ENCODE measurements around the gene IHH.

Gene IHH

DNA sequence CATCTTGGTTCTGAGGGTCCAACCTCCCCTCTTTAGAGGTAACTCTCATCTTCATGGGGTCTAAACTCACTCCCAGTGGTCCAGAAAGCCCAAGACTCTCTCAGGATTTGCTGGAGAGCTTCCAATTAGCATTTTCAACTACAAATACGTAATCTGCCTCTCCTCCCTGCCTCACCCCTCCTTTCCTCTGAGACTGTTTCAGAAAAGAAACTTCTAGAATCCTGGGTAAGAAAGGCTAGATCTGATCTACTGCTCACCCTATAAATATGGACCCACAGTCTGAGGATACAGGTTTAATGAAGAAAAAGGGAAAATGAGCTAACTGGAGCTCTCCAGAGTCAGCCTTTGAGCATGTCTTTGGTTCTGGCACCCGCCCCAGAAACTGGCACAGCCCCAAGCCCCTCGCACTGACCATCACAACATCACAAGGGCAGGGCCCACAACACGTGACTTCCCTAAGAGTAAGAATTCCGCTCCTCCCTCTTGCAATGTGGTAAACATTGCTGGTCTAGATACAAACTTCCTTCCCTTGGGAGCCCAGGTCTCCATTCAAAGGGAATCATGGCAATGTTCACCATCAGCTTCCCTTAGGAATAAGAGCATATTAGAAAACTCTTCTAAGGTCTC lies 21.7 kb upstream of the IHH start:
- H3K4me1 Mint-ChIP-seq (ENCODE audit: low read depth) = peaks cover 4% of the 10 kb centered on the region
- H3K9me3 Mint-ChIP-seq = no peaks in the 10 kb centered on the region
- no peak overlapping the region for H3K27ac Mint-ChIP-seq
- H3K4me3 Mint-ChIP-seq = no peak overlapping the region
- no peaks in the 10 kb centered on the region for H3K36me3 Mint-ChIP-seq (ENCODE audit: low read depth)
- H3K27me3 Mint-ChIP-seq (ENCODE audit: low read depth) = no peaks in the 10 kb centered on the region

- peaks cover 4% of the 10 kb centered on the region for H3K4me1 Mint-ChIP-seq (ENCODE audit: low read depth)
These were observed 21.1 kb upstream of the IHH start for GRCh38 chr2:219081701-219082331.

GRCh38 chr2:219081096-219081495 lies 20.4 kb upstream of the IHH start:
- H3K27ac Mint-ChIP-seq = no peak overlapping the region
- no peak overlapping the region for H3K4me3 Mint-ChIP-seq
- H3K9me3 Mint-ChIP-seq = no peaks in the 10 kb centered on the region
- H3K4me1 Mint-ChIP-seq (ENCODE audit: low read depth) = peaks cover 4% of the 10 kb centered on the region
- no peaks in the 10 kb centered on the region for H3K27me3 Mint-ChIP-seq (ENCODE audit: low read depth)
- H3K36me3 Mint-ChIP-seq (ENCODE audit: low read depth) = peaks cover 3% of the 10 kb centered on the region

More at GRCh38 chr2:219081701-219082331, 21.1 kb upstream of the IHH start:
- Mint-ChIP-seq H3K27ac (no peak overlapping the region), H3K27me3 (ENCODE audit: low read depth) (no peaks in the 10 kb centered on the region), H3K36me3 (ENCODE audit: low read depth) (peaks cover 3% of the 10 kb centered on the region), H3K9me3 (no peaks in the 10 kb centered on the region), H3K4me3 (no peak overlapping the region)

DNA sequence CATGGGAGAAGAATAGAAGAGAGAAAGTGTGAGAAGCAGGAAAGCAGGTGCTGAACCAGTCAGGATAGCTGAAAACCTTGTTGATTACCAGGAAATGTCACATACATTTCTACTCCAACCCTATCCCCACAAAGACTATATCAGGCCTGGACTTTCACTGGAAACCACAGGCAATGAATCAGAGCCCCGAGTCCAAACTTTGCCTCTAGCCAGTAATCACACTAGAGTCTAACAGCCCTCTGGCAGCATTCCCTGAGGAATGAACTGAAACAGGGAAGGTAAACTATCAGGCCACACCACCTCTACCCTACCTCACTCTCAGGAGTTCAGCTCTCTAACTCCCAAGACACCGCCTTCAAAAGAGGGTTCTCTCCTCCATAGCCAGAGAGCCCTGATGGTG lies 18.7 kb upstream of the IHH start:
- H3K27ac Mint-ChIP-seq = no peak overlapping the region
- no peak overlapping the region for H3K4me3 Mint-ChIP-seq
- H3K27me3 Mint-ChIP-seq (ENCODE audit: low read depth) = no peaks in the 10 kb centered on the region
- H3K4me1 Mint-ChIP-seq (ENCODE audit: low read depth) = no peaks in the 10 kb centered on the region
- peaks cover 10% of the 10 kb centered on the region for H3K36me3 Mint-ChIP-seq (ENCODE audit: low read depth)
- no peaks in the 10 kb centered on the region for H3K9me3 Mint-ChIP-seq

DNA sequence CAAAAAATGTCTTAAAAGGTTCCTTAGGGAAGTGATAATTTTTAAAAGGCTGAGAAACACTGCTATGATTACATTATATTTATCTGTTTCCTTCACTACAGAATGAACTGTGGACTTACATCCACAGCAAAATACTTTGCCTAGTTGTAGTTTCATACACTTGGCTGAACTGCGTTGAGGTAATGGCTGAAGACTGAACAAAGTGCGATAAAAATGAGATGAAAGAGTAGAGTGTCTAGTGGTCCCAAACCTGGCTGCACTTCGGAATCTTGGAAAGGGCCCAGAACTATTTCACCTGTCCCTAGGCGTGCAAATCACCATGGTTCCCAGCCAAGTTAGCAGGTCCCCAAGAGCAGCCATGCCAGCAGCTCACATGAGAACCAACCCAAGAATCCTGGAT lies 18.2 kb upstream of the IHH start:
- Mint-ChIP-seq H3K27ac (no peak overlapping the region), H3K4me1 (ENCODE audit: low read depth) (no peaks in the 10 kb centered on the region), H3K27me3 (ENCODE audit: low read depth) (no peaks in the 10 kb centered on the region), H3K36me3 (ENCODE audit: low read depth) (peaks cover 10% of the 10 kb centered on the region), H3K4me3 (no peak overlapping the region), H3K9me3 (no peaks in the 10 kb centered on the region)

DNA sequence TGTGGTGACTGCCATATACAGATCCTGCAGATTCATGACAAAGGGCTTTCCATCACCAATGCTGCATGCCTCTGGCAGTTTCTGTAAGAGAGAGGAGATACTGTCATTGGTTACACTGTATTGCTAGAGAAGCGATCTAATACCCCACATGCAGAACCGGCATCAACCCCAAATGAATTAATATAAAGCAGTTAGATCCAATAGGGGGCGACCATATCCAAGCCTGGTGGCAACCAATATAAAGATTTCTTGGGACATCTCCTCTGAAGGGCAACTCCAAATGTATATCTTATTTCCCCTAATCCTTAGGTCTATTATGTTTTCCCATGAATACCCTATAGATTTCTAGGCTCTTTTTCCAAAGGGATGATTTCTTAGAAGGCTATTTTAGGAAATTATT lies 17.4 kb upstream of the IHH start:
- H3K36me3 Mint-ChIP-seq (ENCODE audit: low read depth) = peaks cover 10% of the 10 kb centered on the region
- no peak overlapping the region for H3K4me3 Mint-ChIP-seq
- H3K9me3 Mint-ChIP-seq = no peaks in the 10 kb centered on the region
- H3K27ac Mint-ChIP-seq = no peak overlapping the region
- no peaks in the 10 kb centered on the region for H3K27me3 Mint-ChIP-seq (ENCODE audit: low read depth)
- H3K4me1 Mint-ChIP-seq (ENCODE audit: low read depth) = no peaks in the 10 kb centered on the region

GRCh38 chr2:219076253-219076652 lies 15.5 kb upstream of the IHH start:
- no peaks in the 10 kb centered on the region for H3K4me1 Mint-ChIP-seq (ENCODE audit: low read depth)
- H3K36me3 Mint-ChIP-seq (ENCODE audit: low read depth) = peaks cover 10% of the 10 kb centered on the region
- H3K9me3 Mint-ChIP-seq = no peaks in the 10 kb centered on the region
- no peak overlapping the region for H3K27ac Mint-ChIP-seq
- no peak overlapping the region for H3K4me3 Mint-ChIP-seq
- H3K27me3 Mint-ChIP-seq (ENCODE audit: low read depth) = no peaks in the 10 kb centered on the region

DNA sequence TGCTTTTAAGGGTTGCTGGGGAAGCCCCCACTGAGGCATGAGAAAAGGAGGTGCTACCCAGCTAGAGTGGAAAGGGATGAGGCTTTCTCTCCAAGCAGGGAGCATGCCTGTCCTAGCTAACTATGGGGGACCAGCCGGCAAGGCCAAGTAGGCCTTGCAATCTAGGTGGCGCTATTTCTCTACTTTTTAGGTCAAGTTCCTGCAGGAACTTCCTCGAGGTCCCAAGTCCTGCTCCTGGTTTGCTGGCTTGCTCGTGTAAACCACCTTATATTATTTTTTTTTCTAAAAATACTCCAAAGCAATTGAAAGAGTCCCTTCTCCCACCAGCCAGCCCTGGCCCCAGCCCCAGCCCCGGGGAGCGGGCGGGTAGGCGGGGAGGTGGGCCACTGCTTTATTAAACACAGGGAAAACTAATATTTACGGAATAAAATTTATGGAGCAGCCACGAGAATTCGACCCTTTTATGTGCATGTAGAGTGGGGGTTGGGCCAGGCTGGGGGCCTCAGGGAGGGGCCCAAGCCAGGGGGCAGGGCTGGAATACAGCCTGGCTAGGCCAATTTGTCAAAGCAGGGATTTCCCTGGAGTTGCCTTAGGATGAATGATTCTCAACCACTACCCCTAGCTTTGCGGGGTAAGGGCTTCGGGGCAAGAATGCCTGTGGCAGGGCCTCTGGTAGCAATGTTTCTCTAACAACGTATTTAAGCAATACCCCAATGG lies 12.8 kb upstream of the IHH start:
- Mint-ChIP-seq H3K36me3 (ENCODE audit: low read depth) (peaks cover 10% of the 10 kb centered on the region), H3K27me3 (ENCODE audit: low read depth) (no peaks in the 10 kb centered on the region), H3K27ac (no peak overlapping the region), H3K4me3 (no peak overlapping the region), H3K9me3 (no peaks in the 10 kb centered on the region), H3K4me1 (ENCODE audit: low read depth) (no peaks in the 10 kb centered on the region)

- H3K4me1 Mint-ChIP-seq (ENCODE audit: low read depth) = no peaks in the 10 kb centered on the region
- H3K36me3 Mint-ChIP-seq (ENCODE audit: low read depth) = peaks cover 10% of the 10 kb centered on the region
- peaks cover 2% of the 10 kb centered on the region for H3K27me3 Mint-ChIP-seq (ENCODE audit: low read depth)
- no peak overlapping the region for H3K4me3 Mint-ChIP-seq
- H3K27ac Mint-ChIP-seq = no peak overlapping the region
- no peaks in the 10 kb centered on the region for H3K9me3 Mint-ChIP-seq
These were observed 12.1 kb upstream of the IHH start for GRCh38 chr2:219072741-219073250.

GRCh38 chr2:219071131-219071816 lies 10.6 kb upstream of the IHH start:
- Mint-ChIP-seq H3K27ac (no peak overlapping the region), H3K4me1 (ENCODE audit: low read depth) (no peaks in the 10 kb centered on the region), H3K9me3 (no peaks in the 10 kb centered on the region), H3K36me3 (ENCODE audit: low read depth) (peaks cover 6% of the 10 kb centered on the region), H3K4me3 (no peak overlapping the region), H3K27me3 (ENCODE audit: low read depth) (peaks cover 5% of the 10 kb centered on the region)

DNA sequence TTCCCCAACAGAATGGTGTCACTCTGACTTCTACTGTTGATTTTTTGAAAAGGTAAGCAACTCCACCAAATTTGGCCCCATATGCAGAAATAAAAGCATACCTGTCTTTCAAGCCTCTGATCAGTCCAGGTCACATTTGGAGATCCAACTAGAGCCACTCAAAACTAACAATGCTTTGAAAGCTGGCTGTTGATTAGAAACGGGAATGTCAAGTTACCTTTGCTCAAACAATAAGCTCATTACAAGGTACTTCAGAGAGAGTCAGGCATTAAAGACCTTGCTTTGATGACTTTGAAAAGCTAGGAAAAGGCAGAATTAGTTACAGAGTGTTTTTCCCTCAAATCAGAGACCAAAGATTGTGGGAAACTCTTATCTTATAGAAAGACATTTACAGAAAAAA lies 4.8 kb upstream of the IHH start:
- Mint-ChIP-seq H3K36me3 (ENCODE audit: low read depth) (no peaks in the 10 kb centered on the region), H3K27me3 (ENCODE audit: low read depth) (peaks cover 49% of the 10 kb centered on the region), H3K4me1 (ENCODE audit: low read depth) (no peaks in the 10 kb centered on the region), H3K9me3 (no peaks in the 10 kb centered on the region), H3K4me3 (no peak overlapping the region), H3K27ac (no peak overlapping the region)

DNA sequence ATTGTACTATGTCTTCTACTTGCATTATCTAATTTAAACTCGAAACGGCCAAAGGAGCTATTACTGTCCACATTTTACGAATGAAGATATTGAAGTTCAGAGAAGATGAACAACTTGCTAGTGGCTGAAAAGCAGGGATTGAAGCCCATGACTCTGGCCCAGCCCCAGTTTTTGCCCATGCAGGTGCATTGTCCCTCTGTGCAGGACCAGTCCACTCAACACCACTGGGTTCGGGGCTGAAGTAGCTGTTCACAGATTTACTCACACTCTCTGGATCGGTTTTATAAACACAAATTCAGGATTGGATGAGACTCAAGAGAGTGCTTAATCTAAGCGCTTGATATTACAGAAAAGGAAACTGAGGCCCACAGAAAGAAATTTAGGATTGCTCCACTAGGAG lies 1.4 kb upstream of the IHH start:
- no peaks in the 10 kb centered on the region for H3K9me3 Mint-ChIP-seq
- H3K27ac Mint-ChIP-seq = no peak overlapping the region
- H3K36me3 Mint-ChIP-seq (ENCODE audit: low read depth) = no peaks in the 10 kb centered on the region
- peaks cover 75% of the 10 kb centered on the region for H3K27me3 Mint-ChIP-seq (ENCODE audit: low read depth)
- no peak overlapping the region for H3K4me3 Mint-ChIP-seq
- peaks cover 8% of the 10 kb centered on the region for H3K4me1 Mint-ChIP-seq (ENCODE audit: low read depth)

DNA sequence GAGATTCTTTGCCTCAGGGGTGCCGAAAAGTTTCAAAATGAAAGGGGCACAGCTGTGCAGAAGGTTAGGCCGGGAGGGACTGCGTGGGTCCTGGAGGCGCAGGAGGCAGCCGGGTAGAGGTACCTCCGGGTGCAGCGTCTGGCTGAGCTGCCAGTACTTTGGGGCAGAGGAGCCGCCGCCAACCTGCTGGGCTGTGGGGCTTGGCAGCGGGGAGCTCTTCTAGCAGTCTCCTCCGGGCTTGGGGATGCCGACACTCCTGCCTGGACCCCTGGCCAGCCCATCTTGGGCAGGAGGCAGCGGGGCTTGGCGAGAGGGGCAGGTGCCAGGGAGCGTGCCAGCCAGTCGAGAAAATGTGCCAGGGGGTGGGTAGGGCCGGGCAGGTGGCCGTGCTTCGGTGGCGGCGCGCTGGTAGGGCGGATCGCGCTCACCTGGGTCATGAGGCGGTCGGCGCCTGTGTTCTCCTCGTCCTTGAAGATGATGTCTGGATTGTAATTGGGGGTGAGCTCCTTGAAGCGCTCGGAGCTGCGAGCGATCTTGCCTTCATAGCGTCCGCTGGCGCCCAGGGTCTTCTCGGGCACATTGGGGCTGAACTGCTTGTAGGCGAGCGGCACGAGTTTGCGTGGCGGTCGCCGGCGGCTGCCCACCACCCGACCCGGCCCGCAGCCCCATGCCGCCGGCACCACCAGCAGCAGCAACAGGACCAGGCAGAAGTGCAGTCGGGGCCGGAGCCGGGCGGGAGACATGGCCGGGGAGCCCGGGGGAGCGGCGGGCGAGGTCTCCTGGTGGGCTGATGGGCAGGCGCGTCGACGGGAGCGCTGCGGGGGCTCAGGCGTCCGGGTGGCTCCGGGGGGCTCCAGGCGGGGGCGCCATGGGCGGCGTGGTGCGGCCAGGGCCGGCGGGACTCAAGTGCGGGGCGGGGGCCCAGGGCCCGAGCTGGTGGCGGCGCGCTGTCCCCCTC lies 717 bp downstream of the IHH start:
- no peaks in the 10 kb centered on the region for H3K36me3 Mint-ChIP-seq (ENCODE audit: low read depth)
- no peak overlapping the region for H3K27ac Mint-ChIP-seq
- H3K4me3 Mint-ChIP-seq = no peak overlapping the region
- no peaks in the 10 kb centered on the region for H3K9me3 Mint-ChIP-seq
- peaks cover 80% of the 10 kb centered on the region for H3K27me3 Mint-ChIP-seq (ENCODE audit: low read depth)
- peaks cover 8% of the 10 kb centered on the region for H3K4me1 Mint-ChIP-seq (ENCODE audit: low read depth)

DNA sequence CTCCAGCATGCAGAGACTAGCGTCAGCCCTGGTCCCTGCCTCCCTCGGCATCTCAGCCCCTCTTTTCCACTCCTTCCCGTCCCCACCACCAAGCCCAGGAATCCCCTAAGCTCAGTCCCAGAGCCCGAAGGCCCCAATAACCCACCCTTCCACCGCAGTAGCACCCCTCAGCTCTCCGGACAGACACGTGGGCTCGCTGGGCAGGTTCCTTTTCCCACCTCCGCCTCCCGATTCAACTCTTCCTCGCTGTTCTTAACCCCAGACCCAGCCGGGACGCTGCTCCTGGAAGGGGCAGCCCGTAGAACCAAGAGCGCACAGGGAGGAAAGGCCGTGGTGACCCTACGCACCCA lies 1.4 kb downstream of the IHH start:
- no peak overlapping the region for H3K27ac Mint-ChIP-seq
- no peaks in the 10 kb centered on the region for H3K9me3 Mint-ChIP-seq
- H3K4me1 Mint-ChIP-seq (ENCODE audit: low read depth) = peaks cover 8% of the 10 kb centered on the region
- peaks cover 73% of the 10 kb centered on the region for H3K27me3 Mint-ChIP-seq (ENCODE audit: low read depth)
- no peaks in the 10 kb centered on the region for H3K36me3 Mint-ChIP-seq (ENCODE audit: low read depth)
- H3K4me3 Mint-ChIP-seq = no peak overlapping the region
